GM12892 (cell line): ENCODE data around the gene POFUT1.

Experiments used
- POLR2A ChIP-seq: IDR thresholded peaks from 2 replicates; pipeline ENCODE4 v1.6.1; 2011; ENCODE audit warnings: low read depth, low read length, control low read depth
- POLR2AphosphoS5 ChIP-seq: IDR thresholded peaks from 2 replicates; pipeline ENCODE4 v1.6.1; 2011; ENCODE audit warnings: low read depth, low read length, control low read depth
- TAF1 ChIP-seq: IDR thresholded peaks from 2 replicates; pipeline ENCODE4 v1.6.1; 2011; ENCODE audit warnings: low read depth, mild to moderate bottlenecking, control low read depth, low read length, borderline replicate concordance

DNA sequence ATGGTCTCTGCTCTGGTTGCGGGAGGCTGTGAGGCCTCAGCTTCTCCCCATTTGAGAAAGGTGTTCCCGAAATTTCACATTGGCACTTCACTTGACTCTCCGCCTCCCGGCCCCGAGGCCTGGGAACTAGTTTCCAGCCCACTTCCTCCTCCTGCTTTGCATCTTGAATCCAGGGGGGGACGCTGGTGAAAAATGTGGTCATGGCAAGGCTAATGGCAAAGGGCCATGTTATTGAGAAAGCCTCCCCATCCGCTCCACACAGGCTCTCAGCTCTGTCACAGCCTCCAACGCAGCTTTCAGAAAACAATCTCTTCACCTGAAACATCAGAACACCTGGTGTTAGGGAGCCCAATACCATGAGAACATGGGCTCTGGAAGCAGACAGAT lies 5.7 kb upstream of the POFUT1 start:
- no peak for TF ChIP-seq POLR2AphosphoS5
- TF ChIP-seq TAF1: no peak
- TF ChIP-seq POLR2A: 0 out of 2 replicates have a peak, but pooled peaks have one; percentile 23
